PC-3 (cell line): ENCODE measurements around the gene CEP170B.

ENCODE experiments used
- CTCF ChIP-seq: fragments of 300-600 bp; sonication (generic); conservative IDR thresholded peaks from 2 replicates; pipeline ENCODE4 v1.5.1; 2017; ENCODE audit warnings: antibody characterized with exemption, low read depth, mild to moderate bottlenecking, low read length
- EZH2 ChIP-seq: fragments of 300-600 bp; sonication (generic); IDR thresholded peaks from one replicate; pipeline ENCODE4 v1.6.1; 2017; ENCODE audit warnings: antibody characterized with exemption, mild to moderate bottlenecking, low read length; ENCODE audit not compliant: unreplicated experiment

- TF ChIP-seq CTCF (no peak), EZH2 (no peak)
These were observed 67.0 kb downstream of the CEP170B start for GRCh38 chr14:104931771-104932675.
